NT2/D1 (cell line): ENCODE results near the gene C15orf61.

ENCODE experiments used
- SUZ12 ChIP-seq: IDR thresholded peaks from 2 replicates; pipeline ENCODE4 v1.6.1; 2011; ENCODE audit not compliant: insufficient read length, insufficient read depth; ENCODE audit errors: extremely low read depth
- YY1 ChIP-seq: IDR thresholded peaks from 2 replicates; pipeline ENCODE4 v1.6.1; 2011; ENCODE audit not compliant: insufficient read length, insufficient read depth
- ZNF274 ChIP-seq: IDR thresholded peaks from 2 replicates; pipeline ENCODE4 v1.6.1; 2011; ENCODE audit warnings: mild to moderate bottlenecking, low read depth, low read length

DNA sequence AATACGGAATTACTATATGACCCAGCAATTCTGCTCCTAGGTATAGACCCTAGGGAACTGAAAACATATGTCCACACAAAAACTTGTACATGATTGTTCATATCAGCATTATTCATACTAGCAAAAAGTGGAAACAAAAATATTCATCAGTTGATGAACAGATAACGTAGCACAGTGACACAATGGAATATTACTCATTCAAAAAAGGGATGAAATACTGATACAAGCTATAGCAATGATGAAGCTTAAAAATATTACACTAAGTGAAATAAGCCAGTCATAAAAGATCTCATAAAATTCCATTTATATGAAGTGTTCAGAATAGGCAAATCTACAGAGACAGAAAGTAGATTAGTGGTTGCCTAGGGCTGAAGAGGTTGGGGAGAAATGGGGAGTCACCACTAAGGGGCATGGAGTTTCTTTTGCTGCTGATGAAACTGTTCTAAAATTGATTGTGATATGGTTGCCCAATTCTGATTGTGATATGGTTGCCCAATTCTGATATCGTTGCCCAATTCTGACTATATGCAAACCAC, 10.5 kb downstream of the C15orf61 start:
- TF ChIP-seq SUZ12 (no peak), YY1 (no peak), ZNF274 (no peak)
